NCI-H345 (cell line): ENCODE results near the gene TNFRSF8.

Experiments used
- DNase-seq: peaks from one replicate; lab custom pipeline; 2025; lab: John Stamatoyannopoulos, UW

The TNFRSF8 gene

DNA sequence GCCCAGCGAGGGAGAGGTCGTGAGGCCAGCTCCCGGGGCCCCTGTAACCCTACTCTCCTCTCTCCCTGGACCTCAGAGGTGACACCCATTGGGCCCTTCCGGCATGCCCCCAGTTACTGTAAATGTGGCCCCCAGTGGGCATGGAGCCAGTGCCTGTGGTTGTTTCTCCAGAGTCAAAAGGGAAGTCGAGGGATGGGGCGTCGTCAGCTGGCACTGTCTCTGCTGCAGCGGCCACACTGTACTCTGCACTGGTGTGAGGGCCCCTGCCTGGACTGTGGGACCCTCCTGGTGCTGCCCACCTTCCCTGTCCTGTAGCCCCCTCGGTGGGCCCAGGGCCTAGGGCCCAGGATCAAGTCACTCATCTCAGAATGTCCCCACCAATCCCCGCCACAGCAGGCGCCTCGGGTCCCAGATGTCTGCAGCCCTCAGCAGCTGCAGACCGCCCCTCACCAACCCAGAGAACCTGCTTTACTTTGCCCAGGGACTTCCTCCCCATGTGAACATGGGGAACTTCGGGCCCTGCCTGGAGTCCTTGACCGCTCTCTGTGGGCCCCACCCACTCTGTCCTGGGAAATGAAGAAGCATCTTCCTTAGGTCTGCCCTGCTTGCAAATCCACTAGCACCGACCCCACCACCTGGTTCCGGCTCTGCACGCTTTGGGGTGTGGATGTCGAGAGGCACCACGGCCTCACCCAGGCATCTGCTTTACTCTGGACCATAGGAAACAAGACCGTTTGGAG, 80.0 kb downstream of the TNFRSF8 start:
- DNase-seq = no peak

DNA sequence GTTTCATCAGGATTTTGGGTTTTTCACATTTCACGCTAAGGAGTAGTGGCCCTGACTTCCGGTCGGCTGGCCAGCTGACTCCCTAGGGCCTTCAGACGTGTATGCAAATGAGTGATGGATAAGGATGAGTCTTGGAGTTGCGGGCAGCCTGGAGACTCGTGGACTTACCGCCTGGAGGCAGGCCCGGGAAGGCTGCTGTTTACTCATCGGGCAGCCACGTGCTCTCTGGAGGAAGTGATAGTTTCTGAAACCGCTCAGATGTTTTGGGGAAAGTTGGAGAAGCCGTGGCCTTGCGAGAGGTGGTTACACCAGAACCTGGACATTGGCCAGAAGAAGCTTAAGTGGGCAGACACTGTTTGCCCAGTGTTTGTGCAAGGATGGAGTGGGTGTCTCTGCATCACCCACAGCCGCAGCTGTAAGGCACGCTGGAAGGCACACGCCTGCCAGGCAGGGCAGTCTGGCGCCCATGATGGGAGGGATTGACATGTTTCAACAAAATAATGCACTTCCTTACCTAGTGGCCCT, 80.6 kb downstream of the TNFRSF8 start:
- no peak for DNase-seq

DNA sequence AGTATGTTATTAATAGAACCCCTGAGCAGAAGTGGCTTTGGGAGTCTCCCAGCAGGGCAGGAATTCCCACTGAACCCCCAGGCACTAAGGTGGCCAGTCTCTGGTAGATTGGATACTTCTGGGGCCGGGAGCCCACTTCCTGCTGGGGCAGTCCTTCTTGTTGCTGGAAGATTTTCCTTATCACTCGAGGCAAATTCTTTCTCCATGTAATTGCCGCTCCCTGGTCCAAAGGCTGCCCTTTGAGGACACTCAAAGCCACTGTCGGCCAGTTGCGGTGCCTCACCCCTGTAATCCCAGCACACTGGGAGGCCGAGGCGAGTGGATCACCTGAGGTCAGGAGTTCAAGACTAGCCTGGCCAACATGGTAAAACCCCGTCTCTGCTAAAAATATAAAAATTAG, 81.1 kb downstream of the TNFRSF8 start:
- DNase-seq = no peak

DNA sequence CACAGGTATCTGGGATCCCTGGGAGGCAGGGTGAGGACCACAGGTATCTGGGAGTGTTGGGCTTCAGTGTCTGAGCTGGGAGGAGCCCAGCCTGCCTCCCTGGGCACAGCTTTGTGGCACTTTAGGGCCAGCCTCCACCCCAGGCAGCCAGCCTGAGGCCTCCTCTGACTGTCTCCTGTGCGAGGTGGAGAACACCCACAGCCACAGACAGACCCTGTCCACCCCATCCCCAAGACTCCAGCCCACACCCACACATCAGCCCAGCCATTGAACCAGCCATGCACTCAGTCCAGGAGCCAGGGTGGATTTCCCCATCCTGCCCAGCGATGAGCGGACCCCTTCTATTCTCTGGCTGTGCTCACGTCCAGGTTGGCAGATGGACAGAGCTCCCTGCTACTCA, 81.9 kb downstream of the TNFRSF8 start:
- DNase-seq = no peak

DNA sequence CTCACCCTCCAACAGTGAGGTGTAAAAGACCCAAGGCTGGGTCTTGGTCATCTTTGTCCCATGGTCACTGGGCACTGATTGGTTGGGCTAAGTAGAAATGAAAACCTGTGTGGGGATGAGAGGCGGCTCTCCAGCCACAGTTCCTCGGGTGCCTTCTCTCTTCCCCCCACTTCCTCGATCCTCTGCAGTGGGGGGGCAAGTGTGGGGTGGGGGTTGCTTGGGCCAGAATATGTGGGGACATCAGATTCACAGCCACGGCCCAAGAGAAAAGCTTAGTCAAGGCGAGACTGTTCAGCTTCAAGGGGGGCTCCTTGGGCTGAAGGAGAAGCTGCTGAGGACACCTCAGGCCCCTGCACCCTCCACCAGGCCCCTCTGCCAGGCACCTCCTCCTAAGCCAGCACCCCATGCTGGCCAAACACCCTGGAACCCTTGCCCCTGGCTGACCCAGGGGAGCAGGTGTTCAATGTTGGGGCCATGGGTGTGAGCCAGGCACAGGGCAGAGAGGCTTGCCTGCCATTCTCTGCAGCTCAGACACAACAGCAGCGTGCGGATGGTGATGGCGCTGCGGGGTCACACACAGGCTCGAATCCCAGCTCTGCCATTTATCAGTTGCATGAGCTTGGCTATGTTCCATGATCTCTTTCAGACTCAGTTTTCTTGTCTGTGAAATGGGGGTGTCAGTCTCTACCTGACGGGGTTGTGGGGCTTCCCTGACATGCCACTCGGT, 82.7 kb downstream of the TNFRSF8 start:
- no peak for DNase-seq

DNA sequence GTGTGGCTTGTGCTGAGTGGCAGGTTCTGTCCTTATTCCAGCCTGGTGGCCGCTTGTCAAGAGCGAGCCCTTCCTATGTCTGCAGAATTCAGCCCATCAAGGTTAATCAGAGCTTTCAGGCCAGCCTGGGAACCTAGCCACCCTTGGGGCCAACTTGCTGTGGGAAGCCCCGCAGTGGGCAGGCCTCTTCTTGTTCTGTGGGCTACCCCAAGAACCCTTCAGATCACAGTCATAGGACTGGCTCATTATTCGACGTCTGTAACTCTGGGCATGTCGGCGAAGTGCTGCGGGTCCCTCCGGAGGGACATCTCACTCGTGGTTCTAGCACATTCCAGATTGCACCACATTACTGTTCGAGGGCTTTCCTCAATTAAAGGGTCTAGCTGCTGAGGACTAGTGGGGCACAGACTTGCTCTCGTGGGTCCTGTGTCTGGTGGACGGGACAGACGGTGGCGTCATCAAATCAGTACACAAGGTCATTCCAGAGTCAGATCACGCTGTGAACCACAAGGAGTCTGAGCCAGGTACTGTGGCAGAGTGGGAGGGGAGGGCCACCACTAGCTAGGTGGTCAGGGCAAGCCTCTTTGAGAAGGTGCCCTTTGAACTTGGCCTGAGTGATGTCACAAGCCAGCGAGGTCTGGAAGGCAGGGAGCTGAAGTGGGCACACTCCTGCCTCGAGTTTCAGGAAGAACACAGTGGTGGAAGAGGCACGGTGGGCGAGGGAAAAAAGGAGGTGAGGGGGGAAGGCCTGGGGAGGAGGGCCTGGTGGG, 83.4 kb downstream of the TNFRSF8 start:
- no peak for DNase-seq

DNA sequence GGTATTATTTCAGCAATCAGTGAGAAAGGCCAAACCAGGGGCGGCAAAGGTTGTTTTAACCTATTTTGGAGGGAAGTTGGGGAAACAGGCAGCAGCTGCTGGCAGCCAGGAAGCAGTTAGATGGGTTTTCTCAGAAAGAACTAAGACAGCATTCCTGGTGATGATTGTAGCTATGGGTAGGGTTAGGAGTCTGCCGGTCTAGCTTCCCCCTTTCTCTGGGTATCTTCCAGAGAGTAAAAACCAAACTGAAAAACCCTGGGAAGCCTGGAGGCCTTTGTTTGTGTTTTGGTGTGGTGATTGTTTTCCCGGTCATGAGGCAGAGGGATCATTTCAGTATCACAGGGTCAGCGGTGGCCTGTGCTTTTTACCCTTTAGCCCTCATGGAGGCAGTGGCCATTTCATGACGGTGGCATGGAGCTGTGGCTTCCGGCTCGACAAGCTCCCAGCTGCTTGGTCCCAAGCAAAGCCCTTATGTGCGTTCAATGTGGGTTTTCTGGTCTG, 84.1 kb downstream of the TNFRSF8 start:
- no peak for DNase-seq

DNA sequence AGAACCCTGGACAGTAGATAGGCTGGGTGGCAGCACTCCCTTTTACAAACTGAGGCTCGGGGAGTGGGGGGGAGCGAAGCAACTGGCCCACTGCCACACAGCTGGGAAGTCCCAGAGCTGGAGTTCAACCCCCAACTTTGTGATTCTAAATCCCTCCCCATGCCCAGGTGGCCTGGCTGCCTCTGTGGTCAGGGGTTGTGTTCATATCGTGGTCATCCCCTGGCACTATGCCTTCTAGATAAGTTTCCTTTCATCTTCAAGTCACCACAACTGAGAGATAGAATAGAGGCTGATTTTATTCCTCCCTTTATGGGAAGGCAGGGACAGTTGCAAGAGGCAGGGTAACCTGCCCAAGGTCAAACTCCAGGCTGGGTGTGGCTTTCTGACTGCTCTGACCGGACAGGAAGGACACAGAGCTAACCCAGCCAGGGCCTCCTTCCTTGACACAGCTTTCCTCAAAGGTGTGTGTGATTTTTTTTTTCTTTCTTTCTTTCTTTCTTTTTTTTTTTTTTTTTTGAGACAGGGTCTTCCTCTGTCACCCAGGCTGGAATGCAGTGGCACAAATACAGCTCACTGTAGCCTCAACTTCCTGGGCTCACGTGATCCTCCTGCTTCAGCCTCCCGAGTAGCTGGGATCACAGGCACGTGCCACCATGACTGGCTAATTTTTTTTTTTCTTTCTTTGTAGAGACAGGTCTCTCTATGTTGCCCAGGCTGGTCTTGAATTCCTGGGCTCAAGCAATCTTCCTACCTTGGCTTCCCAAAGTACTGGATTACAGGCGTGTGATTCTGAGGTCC, 85.3 kb downstream of the TNFRSF8 start:
- no peak for DNase-seq

DNA sequence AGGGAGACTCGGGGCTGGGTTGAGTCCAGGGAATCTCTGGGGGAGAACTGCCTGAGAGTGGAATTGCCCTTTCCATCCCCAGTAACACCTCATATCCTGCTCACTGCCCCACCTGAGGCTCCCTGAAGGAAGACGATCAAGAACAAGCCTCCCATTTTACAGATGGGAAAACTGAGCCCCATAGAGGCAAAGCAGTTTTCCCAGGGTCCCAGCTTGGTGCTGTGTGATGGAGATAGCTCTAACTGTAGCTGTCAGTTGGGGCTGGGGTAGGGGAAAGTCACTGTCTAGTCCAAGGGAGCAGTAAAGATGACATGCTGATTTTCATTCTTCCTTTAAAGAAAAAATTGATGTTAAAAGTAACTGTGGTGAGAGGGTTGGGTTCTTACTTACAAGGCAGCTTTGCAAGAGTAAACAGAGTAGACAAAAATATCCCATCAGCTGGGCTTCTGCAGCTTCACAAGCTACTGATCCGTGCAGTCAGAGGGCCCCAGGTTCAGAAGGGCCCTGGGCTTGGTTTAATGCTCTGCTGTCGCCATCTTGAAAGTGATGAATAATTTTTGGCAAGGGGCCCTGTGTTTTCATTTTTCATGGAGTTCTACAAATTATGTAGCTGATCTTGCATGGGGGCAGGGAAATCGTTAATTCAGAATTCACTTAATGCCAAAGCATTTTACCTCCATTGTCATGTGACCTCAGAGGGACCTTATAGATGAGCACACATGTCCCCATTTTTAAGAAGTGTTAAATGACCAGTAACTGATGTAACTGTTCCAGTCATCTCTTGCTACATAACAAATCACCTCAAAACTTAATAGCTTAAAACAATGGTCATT, 86.1 kb downstream of the TNFRSF8 start:
- DNase-seq = no peak

DNA sequence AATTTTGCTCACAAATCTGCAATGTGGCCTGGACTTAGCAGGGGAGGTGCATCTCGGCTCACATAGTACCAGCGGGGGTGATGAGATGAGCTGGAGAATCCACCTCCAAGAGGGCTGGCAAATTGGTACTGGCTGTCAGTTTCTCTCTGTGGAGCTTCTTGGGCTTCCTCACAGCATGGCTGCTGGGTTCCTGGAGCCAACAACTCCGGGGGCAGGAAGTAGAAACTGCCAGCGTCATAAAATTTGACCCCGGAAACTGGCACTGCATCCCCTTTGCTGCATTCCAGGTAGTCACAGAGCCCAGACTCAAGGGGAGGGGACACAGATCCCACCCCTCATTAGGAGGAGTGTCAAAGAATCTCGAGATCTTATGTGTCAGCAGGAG, 86.7 kb downstream of the TNFRSF8 start:
- DNase-seq = no peak

DNA sequence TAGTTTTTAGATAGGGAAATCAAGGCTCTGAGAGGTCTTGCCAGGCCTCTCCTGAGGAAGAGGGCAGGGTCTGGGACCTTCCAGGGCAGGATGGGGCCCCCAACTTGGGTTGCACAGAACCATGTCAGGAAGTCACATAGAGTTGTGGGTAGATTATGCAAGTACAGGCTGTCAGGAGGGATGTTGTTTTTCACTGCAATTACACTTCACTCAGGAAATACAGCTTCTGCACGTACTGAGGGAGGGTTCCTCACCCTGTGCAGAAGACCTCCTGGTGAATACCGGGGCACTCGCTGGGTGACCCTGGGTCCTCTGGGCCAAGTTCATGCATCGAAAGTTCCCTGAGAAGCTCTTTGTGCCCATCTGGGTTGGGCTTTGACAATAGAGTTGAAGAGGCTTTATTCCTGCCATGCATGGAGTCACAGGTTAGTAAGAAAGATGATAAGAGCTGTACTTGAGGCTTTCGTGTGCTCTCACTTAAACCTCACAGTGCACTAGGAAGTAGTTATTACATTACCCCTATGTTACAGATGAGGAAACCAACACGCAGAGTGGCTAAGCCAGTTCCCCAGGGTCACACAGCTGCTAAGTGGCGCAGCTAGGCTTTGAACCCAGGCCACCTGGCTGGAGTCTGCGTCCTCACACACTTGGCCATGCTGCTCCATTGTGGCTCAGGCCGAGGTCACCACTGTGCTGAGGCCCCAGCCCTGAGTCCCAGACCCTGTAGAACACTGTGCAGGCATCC, 87.5 kb downstream of the TNFRSF8 start:
- no peak for DNase-seq

DNA sequence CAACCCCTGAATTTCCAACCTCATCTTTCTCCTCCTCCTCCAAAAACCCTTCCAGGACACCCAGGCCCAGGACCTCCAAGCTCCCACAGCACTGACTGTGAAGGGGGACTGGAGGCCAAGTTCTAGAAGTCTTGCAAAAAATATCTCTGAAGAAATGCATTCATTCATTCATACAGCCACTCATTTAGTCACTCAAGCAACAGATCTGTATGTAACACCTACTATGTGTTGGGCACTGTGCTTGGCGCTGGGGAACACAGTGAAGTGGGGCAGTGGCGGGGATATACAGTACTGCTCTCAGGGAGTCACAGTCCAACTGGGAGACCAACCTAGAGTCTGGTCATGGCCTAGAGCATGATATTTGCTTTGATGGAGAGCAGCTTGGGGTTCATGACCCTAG, 88.4 kb downstream of the TNFRSF8 start:
- DNase-seq = no peak

DNA sequence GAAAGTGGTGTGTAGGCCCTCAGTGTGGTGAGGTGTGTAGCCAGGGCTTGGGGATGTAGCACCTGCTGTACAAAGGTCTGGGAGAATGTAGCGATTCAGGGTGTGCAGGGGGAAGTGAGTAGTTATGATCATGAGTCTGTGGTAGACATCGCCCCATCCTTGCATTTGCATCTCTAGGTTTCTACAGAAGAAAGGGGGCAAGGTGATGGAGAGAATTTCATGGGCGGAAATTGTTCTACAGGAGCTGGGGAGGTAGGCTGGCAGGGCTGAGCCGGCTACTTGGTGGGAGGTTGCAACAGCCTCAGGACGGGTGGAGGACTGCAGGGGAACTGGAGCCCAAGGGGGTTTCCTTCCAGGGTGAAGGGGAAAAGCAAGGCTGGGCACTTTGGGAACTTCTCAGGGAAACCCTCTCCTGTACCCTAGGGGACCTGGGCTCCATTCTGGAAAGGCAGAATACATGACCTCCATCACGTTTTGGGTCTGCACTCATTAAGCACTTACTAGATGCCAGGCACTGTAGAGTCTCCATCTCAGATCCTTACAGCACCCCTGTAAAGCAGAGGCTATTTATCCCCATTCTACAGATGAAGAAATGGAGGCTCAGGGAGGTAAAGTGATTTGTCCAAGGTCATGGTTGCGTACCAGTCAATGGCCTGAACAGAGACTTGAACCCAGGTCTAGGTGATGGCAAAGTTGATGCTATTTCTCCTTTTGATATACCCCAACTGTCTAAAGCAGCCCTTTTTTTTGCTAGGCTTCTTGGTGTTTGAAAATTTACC, 89.2 kb downstream of the TNFRSF8 start:
- DNase-seq = no peak

DNA sequence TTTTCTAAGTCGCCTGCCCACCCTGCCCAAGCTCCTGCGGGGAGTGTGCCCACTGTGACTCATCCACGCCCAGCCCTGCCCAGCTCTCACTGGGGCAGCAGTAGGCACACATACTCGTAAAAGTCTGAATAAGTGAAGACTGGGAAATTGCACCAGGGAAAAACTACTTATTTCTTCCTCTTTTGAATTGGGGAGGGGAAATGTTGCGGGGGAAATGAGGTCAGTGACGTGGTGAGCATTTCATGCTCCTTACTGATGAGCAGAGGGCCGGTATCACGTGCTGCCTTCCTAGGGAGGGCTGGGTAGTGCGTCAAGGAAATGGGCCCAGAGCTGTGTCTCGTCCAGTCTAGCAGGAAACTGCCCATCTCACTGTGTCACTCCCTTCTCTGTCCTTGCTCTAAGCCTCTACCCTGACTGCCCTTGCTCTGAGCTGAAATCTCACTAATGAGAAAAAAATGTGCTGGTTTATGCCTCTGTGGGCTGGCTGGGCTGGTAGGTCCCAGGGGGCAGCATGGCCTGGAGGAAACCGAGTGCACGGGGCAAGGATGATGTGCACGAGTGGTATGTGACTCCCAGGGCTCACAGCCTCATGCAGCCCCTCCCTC, 90.2 kb downstream of the TNFRSF8 start:
- DNase-seq = no peak

DNA sequence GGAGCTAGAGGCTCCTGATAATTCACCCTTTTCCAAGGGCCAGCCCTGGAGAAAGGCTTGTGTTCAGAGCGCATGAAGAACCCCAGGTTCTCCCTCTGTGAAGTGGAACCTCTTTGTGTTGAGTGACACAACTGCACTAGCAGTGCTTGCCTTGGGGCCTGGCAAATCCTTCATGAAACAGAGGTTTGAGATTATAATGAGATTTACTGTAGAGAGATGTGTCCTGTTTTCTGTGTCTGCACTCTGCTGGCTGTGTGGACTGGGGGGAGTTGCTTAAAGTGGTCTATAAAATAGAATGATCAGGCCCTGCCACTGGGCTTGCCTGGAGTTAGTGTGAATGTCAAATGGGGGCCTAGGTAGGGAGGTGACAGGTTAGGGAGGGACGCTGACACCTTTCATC, 92.2 kb downstream of the TNFRSF8 start:
- DNase-seq = no peak

DNA sequence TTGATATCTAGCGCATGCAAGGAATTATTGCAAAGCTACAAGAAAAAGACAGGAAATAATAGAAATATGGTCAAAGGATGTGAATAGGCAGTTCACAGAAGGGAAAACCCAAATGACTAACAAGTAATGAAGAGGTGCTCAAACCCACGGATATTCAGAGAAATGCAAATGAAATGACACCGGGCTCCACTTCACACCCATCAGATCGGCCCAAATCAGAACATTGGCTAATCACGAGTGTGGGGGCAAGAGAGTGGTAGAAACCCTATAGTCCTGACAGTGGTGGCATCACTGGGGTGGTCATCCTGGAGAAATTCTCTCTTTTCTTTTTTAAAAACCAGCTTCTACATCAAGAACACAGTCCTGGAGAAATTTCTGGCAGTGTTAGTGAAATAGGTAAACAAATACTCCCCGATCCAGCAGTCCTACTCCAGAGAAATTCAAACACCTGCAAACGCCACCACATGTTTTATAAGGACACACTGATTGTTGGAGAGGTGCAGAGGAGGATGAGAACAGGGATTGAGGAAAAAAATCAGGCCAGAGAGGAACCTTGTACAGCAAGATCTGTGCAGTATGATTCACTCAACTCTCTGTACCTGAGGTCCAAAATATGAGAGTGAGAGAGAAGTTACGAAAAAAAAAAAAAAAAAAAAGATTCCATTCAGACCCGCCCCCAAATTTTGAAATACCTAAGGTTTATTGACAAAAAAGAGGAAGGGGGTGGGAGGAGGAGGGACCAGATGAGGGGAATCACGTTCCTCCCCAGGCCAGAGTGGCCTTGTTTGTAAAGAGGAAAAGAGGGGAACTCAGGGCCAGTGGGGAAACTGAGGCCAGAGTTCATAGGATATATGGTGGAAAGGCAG, 94.5 kb downstream of the TNFRSF8 start:
- no peak for DNase-seq

DNA sequence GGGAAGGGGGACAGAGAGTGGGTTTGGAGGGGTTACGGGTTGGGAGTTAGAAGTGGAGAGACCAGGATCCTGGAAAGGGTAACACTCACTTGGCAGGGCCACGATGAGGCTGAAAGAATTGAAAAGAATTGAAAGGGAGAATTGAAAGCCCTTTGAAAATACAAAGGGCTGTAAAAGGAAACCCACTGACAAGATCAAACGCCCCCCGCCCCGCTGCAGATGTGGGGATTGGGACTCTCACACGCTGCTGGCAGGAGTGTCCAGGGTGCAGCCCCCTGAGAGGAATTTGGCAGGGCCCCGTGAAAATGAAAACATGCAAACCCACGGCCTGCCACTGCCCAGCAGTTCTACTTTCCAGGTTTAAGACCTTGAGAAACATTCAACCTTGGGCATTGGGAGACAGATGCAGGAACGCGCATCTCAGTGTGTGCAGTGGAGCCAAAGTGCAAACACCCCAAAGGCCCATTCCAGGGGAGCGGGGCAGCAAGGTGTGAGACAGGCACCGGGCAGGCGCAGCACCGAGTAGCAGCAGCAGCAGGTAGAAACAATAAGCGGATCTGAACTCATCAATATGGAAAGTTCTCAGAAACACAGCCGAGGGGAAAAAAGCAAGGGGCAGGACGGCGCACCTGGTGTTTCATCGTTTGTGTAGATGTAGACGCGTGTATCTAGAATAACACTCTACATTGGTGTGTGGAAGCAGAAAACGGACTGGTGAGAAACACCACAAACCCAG, 95.4 kb downstream of the TNFRSF8 start:
- DNase-seq = no peak
